22Rv1 (cell line): Measurements from ENCODE around the gene LMTK3.

Source experiments
- H3K27ac ChIP-seq: fragments of 450-650 bp; 2 replicates; pipeline ENCODE4 v1.5.1; 2017
- ZFX ChIP-seq: fragments of 450-650 bp; IDR thresholded peaks from 2 replicates; pipeline ENCODE4 v1.6.1; 2017; ENCODE audit warnings: antibody characterized with exemption, borderline replicate concordance
- TF ChIP-seq, protein P1 (sequence below): fragments of 450-650 bp; IDR thresholded peaks from 2 replicates; pipeline ENCODE4 v1.5.1; 2017; ENCODE audit warnings: mild to moderate bottlenecking

LMTK3 gene

DNA sequence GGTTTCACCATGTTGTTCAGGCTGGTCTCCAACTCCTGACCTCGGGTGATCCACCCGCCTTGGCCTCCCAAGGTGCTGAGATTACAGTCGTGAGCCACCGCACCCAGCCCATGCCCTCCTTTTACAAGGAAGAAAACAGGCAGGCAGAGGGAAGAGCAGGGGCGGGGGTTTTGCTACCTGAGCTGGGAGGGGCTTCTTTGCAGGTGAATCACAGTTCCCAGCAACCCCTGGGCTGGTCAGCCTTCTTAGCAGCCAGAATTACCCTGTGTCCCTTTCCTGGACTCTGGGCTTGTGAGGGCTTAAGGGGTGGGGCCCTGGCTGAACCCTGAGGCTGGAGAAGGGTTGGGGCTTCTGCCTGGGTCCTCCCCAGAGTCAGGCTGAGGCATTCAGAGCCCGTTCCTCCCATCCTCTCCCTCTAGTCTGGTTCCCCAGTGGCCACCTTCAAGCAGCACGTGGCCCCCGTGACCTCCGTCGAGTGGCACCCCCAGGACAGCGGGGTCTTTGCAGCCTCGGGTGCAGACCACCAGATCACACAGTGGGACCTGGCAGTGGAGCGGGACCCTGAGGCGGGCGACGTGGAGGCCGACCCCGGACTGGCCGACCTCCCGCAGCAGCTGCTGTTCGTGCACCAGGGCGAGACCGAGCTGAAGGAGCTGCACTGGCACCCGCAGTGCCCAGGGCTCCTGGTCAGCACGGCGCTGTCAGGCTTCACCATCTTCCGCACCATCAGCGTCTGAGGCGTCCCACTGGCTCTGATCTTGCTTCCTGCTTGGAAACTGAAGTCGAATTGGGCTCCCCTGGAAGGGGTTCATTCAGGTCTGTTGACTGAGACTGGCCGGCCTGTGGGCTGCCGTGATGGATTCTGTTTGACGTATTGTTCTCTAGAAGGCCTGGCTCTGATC is 59.1 kb downstream of the LMTK3 start:
- no peak overlapping the region for H3K27ac ChIP-seq
- TF ChIP-seq ZFX, result no peak
- TF ChIP-seq, protein P1, sequence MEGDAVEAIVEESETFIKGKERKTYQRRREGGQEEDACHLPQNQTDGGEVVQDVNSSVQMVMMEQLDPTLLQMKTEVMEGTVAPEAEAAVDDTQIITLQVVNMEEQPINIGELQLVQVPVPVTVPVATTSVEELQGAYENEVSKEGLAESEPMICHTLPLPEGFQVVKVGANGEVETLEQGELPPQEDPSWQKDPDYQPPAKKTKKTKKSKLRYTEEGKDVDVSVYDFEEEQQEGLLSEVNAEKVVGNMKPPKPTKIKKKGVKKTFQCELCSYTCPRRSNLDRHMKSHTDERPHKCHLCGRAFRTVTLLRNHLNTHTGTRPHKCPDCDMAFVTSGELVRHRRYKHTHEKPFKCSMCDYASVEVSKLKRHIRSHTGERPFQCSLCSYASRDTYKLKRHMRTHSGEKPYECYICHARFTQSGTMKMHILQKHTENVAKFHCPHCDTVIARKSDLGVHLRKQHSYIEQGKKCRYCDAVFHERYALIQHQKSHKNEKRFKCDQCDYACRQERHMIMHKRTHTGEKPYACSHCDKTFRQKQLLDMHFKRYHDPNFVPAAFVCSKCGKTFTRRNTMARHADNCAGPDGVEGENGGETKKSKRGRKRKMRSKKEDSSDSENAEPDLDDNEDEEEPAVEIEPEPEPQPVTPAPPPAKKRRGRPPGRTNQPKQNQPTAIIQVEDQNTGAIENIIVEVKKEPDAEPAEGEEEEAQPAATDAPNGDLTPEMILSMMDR, result no peak

DNA sequence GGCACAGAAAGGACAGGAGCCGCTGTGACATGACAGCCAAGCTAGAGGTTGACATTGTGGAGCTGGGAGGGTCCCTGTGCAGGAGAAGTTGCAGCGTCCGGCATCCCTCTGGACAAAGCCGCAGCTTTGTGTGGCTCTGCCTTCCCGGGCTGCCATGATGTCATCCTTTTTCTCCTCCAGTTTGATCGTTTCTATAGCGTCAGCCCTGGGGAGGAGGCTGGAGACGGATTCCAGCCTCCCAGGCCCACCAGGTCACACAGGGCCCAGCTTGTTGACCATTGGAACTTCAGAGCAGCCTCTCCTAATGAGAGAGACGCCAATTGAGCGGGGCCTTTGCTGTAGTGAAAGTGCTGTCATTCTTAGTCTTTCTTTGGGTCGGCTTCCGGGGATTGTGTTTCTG is 60.0 kb downstream of the LMTK3 start:
- TF ChIP-seq, protein P1, result no peak

DNA sequence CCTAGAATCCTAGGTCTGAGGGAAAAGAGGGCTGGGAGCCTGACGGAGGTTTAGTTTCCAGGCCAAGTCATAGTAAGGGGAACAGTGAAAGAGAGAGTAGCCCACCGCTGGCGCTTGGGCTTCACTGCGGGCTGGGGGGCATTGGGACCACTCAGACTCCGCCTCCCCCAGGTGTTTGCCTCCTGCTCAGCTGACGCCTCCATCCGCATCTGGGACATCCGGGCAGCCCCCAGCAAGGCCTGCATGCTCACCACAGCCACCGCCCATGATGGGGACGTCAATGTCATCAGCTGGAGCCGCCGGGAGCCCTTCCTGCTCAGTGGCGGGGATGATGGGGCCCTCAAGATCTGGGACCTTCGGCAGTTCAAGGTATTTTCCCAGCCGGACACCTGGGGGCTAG is 60.8 kb downstream of the LMTK3 start:
- no peak overlapping the region for H3K27ac ChIP-seq
- no peak for TF ChIP-seq ZFX
- TF ChIP-seq, protein P1, result no peak

More for the DNA sequence above, 60.0 kb downstream of the LMTK3 start:
- no peak overlapping the region for H3K27ac ChIP-seq

DNA sequence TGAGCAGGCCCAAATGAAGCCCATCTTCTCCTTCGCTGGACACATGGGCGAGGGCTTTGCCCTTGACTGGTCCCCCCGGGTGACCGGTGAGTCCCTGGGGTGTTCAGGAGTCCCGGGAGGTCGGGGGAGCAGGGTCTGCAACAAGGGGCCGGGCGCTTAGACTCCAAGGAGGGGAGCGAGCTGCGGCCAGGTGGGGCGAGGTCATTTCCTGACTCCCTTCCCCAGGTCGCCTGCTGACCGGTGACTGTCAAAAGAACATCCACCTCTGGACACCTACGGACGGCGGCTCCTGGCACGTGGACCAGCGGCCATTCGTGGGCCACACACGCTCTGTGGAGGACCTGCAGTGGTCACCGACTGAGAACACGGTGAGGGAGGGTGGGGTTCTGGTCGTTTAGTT is 61.2 kb downstream of the LMTK3 start:
- no peak overlapping the region for H3K27ac ChIP-seq
- no peak for TF ChIP-seq ZFX
- TF ChIP-seq, protein P1, result no peak

DNA sequence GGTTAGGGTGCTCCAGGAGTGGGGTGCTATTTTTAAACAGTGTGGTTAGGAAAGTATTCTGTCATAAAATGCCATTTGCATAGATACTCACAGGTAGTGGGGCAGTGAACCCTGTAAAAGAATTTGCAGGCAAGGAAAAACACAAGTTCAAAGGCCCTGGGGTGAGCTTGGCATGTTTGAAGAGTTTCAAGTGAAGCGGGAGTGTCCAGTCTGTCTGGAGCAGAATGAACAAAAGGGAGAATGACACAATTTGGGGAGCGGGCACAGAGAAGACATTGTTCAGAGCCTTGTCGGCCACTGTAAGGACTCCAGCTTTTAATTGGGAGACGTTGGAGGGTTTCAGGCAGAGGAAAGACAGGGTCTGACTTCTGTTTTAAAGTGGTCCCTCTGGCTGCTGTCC is 63.1 kb downstream of the LMTK3 start:
- no peak for TF ChIP-seq ZFX

DNA sequence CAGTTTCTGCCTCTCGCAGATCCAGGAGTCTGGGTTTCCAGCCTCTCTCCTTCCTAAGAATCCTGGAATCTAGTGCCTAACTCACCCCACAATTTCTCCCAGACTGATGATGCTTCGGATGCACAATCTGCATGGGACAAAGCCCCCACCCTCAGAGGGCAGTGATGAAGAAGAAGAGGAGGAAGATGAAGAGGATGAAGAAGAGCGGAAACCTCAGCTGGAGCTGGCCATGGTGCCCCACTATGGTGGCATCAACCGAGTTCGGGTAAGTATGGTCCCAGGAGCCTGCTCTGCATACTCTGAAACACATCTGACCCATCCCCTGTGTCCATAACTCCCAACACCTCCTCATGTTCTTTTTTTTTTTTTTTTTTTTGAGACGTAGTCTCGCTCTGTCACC is 65.1 kb downstream of the LMTK3 start:
- TF ChIP-seq, protein P1, result no peak
- TF ChIP-seq ZFX, result no peak
- peak overlapping the region; percentile 91 for H3K27ac ChIP-seq

More for the DNA sequence above, 63.1 kb downstream of the LMTK3 start:
- H3K27ac ChIP-seq, result no peak overlapping the region

DNA sequence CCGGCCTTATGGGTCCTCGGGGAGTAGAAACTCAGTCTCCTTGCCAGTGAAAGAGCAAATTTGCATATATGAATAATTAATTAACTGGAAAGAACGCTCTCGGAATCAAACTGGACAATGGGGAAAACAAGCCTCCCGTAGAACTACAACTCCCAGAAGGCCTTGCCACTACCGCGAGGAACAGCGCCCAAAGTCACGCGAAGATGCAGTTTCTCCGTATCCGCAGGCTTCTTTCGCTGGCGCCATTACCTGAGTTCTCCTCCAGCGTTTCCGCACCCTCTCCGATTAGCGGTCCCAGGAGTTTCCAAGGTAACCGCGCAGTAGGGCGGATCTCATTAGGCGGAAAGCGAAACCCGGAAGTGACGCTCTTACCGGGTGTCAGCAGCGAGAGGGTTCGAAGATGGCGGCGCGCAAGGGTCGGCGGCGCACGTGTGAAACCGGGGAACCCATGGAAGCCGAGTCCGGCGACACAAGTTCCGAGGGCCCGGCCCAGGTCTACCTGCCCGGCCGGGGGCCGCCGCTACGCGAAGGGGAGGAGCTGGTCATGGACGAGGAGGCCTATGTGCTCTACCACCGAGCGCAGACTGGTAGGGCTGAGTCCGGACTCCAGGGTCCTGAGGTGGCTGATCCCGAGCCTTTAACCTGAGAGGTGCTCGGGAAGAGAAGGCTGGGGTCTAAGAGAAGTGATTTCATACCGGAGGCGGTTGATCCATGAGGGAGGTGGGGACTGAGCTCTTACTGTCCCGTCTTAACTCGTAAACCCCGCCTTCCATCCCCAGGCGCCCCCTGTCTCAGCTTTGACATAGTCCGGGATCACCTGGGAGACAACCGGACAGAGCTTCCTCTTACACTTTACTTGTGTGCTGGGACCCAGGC is 65.8 kb downstream of the LMTK3 start, which contains the start of gene GRWD1:
Gene GRWD1, plus strand, starts transcription at position 378 of the 876 bp plus-strand sequence. Its CDS starts 23 bp downstream, at position 401.
- no peak for TF ChIP-seq ZFX
- TF ChIP-seq, protein P1, result peak; percentile 35; the same call in 1 of the 2 replicates

More for the DNA sequence above, 65.8 kb downstream of the LMTK3 start, which contains the start of gene GRWD1:
- peak within 1 kb of the TSS; percentile 91 for H3K27ac ChIP-seq
